A549 (cell line): ENCODE data around the gene ZFPL1.

Experiments
- BHLHE40 ChIP-seq: IDR thresholded peaks from 2 replicates; pipeline ENCODE4 v1.6.1; 2012; ENCODE audit warnings: low read depth, low read length, inconsistent platforms
- CBX8 ChIP-seq: fragments of 200-600 bp; sonication (generic); IDR thresholded peaks from 2 replicates; pipeline ENCODE4 v1.6.1; 2016
- CEBPB ChIP-seq, 2 experiments: fragments of >200 bp in 1 of 2; sonication (Bioruptor Twin) in 1 of 2; formaldehyde crosslinking in 1 of 2; IDR thresholded peaks; 2 replicates each; pipeline ENCODE4 v1.6.1; 2012 to 2016
- CTCF ChIP-seq: fragments of >200 bp; sonication (Bioruptor Twin); formaldehyde crosslinking; IDR thresholded peaks from 3 replicates; pipeline ENCODE4 v1.5.1; 2016
- POLR2A ChIP-seq: IDR thresholded peaks from 2 replicates; pipeline ENCODE4 v1.6.1; 2012; ENCODE audit warnings: mild to moderate bottlenecking, low read length
- REST ChIP-seq: fragments of 200-600 bp; sonication (generic); IDR thresholded peaks from 2 replicates; pipeline ENCODE4 v1.6.1; 2016; ENCODE audit warnings: antibody characterized with exemption, mild to moderate bottlenecking, moderate library complexity
- USF2 ChIP-seq: fragments of 450-650 bp; IDR thresholded peaks from 2 replicates; pipeline ENCODE4 v1.6.1; 2014; ENCODE audit warnings: antibody characterized with exemption

DNA sequence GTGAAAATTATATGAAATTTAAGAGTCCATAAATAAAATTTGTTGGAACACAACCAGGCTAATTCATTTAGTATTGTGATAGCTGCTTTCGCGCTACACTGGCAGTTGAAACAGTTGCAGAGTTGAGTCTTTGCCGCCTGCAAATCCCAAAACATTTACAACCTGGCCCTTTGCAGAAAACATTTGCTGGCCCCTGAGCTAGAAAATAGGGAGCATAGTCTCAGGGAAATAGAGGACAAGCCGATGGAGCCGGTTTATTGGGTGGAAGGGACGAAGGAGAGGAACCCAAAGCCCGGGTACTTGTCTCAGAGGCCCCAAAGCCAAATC is 43.5 kb upstream of the ZFPL1 start:
- TF ChIP-seq BHLHE40 (no peak), USF2 (no peak), REST (no peak), CBX8 (no peak), CTCF (no peak), CEBPB (IDR thresholded peaks at IDR 0.05) (no peak), POLR2A (no peak)
